ENCODE results near the gene RABGAP1.

RABGAP1 gene

DNA sequence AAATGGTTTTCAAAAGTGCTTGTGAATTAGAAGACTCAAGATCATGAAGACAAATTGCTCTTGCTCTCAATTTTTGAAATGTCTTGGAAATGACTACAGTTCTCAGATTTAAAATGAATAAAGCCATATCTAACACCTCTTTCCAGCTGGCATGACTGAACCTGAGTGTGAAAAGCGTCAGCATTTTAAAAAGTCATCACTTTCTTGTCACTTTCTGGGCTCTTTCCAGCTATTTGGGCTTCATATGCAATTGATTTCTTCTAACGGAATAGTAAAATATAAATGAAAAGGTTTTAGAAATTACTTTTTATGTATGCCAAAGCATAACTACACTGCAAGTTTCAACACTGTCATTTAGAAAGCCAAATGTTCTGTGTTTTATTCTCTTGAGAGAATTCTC lies 95.0 kb downstream of the RABGAP1 start:
- no peaks in the 10 kb centered on the region for H3K9me3 ChIP-seq (ENCODE audit: insufficient read depth, low read depth, low read length)
- H3K27ac ChIP-seq (ENCODE audit: low read depth, low read length): no peak overlapping the region
- no peaks in the 10 kb centered on the region for H3K27me3 ChIP-seq (ENCODE audit: insufficient read depth, low read length)
- H3K9ac ChIP-seq (ENCODE audit: low read depth, low read length): no peak overlapping the region
- 98% methylated on average over 2 of the region's 2 CpGs for WGBS
- H3K4me3 ChIP-seq (ENCODE audit: low read length): no peak overlapping the region
- H3K4me1 ChIP-seq (ENCODE audit: insufficient read depth, low read length): peaks cover 8% of the 10 kb centered on the region; the same call in 1 of the 2 replicates
- peaks cover 29% of the 10 kb centered on the region for H3K36me3 ChIP-seq (ENCODE audit: insufficient read depth, low read length)

DNA sequence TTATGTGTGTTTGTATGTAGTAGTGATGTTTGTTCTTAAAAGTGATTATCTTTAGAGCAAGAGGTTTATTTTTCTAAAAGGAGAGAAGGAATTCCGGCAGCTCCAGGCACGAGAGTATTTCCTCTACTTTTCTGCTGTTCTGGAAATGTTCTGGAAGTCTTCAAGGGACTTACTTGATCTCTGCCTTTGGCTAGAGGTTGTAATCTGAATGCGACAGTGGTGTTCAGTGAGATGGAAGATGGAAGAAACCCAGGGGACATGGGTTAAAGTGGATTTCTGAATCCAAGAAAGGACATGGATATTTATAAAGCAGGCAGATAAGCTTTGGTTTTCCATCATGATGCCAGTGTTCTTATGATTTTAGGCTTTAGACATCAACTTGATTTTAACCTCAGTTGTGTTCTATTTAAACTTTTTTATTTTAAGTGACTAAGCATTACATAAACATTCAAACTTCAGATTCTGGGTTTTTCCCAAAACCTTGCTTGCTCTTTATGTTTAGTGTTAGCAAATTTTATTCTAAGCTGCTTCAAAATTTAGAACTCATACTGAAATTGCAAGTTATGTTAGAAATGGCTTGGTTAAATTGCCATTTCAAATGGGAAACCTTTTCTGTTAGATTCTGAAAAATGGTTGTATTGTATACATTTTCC lies 96.2 kb downstream of the RABGAP1 start:
- Histone ChIP-seq H3K9ac (ENCODE audit: low read depth, low read length) (no peak overlapping the region), H3K9me3 (ENCODE audit: insufficient read depth, low read depth, low read length) (no peaks in the 10 kb centered on the region), H3K27me3 (ENCODE audit: insufficient read depth, low read length) (no peaks in the 10 kb centered on the region), H3K27ac (ENCODE audit: low read depth, low read length) (no peak overlapping the region), H3K4me3 (ENCODE audit: low read length) (no peak overlapping the region), H3K4me1 (ENCODE audit: insufficient read depth, low read length) (peaks cover 8% of the 10 kb centered on the region; the same call in 1 of the 2 replicates), H3K36me3 (ENCODE audit: insufficient read depth, low read length) (peaks cover 34% of the 10 kb centered on the region)
- WGBS: 92% methylated on average over 3 of the region's 3 CpGs

DNA sequence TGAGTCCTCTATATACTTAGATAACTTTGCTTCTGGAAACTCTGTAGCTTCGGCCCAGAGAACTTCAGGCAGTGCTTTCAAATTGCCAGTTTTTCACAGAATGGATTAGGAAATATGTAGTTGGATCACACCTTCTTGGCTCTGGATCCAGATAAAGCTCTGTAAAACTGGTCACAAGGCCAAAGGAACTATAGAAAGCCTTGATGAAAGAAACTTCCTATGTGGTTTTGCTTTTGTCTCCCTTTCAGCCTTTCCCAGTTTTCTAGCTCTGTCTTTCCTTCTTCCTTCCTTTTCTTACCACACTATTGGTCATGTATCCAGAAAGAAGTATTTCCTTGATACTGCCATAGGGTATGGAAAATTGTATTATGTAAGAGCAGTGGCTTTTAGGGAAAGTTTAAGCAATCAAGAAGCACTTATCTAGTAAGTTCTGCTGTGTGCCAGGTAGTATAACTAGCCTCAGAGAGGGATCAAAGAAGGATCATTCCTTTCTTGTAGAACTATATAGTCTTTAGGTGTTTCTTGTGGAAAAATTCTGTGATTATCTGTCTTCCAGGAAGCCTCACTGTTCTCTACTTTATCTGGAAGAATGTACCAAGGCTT lies 98.9 kb downstream of the RABGAP1 start:
- no peaks in the 10 kb centered on the region for H3K4me1 ChIP-seq (ENCODE audit: insufficient read depth, low read length)

DNA sequence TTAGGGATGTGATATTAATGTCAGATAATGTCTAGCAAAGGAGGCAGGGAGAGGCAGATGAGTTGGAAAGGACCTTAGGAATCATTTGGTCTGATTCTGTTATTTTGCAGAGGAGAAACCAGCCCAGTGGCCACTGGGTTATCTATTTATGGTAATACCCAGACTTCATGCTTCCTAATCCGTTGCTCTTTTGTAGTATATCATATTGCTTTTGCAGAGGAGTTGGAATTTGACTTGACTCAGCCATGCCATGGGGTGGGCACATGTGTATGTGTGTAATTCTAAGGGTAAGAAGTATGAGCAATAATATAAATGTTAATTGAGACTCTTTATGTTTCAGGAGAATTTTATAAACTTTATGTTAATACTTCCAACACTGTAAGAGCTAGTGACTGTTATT lies 100.0 kb downstream of the RABGAP1 start:
- H3K36me3 ChIP-seq (ENCODE audit: insufficient read depth, low read length): peaks cover 19% of the 10 kb centered on the region
- no peak overlapping the region for H3K4me3 ChIP-seq (ENCODE audit: low read length)
- H3K27ac ChIP-seq (ENCODE audit: low read depth, low read length): no peak overlapping the region
- 95% methylated on average over 1 of the region's 1 CpG for WGBS
- no peaks in the 10 kb centered on the region for H3K9me3 ChIP-seq (ENCODE audit: insufficient read depth, low read depth, low read length)
- no peak overlapping the region for H3K9ac ChIP-seq (ENCODE audit: low read depth, low read length)
- no peaks in the 10 kb centered on the region for H3K27me3 ChIP-seq (ENCODE audit: insufficient read depth, low read length)
- no peaks in the 10 kb centered on the region for H3K4me1 ChIP-seq (ENCODE audit: insufficient read depth, low read length)

More for the DNA sequence above, 98.9 kb downstream of the RABGAP1 start:
- H3K9ac ChIP-seq (ENCODE audit: low read depth, low read length): no peak overlapping the region
- H3K4me3 ChIP-seq (ENCODE audit: low read length): no peak overlapping the region
- WGBS: 94% methylated on average over 1 of the region's 1 CpG
- H3K36me3 ChIP-seq (ENCODE audit: insufficient read depth, low read length): peaks cover 29% of the 10 kb centered on the region
- H3K27me3 ChIP-seq (ENCODE audit: insufficient read depth, low read length): no peaks in the 10 kb centered on the region
- no peak overlapping the region for H3K27ac ChIP-seq (ENCODE audit: low read depth, low read length)
- no peaks in the 10 kb centered on the region for H3K9me3 ChIP-seq (ENCODE audit: insufficient read depth, low read depth, low read length)

DNA sequence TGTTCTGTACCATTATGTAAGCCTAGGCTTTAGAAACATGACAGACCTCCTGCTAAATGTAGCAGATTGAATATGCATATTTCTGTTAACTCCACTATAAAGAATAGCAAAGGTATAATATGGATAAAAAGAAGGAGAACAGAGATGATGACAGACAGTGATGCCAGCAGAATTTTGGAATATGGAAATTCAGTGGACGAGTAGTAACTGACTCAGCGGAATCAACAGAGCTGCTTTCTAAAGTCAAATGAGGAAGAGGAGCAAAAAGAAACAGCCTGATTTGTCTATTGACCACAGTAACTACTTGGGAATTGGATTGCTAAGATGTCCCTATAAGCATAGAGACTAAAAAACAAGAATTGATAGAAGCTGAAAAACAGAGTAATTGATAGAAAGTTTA lies 100.7 kb downstream of the RABGAP1 start:
- H3K27ac ChIP-seq (ENCODE audit: low read depth, low read length): no peak overlapping the region
- H3K4me3 ChIP-seq (ENCODE audit: low read length): no peak overlapping the region
- peaks cover 19% of the 10 kb centered on the region for H3K36me3 ChIP-seq (ENCODE audit: insufficient read depth, low read length)
- H3K9ac ChIP-seq (ENCODE audit: low read depth, low read length): no peak overlapping the region
- WGBS: 93% methylated on average over 2 of the region's 2 CpGs
- no peaks in the 10 kb centered on the region for H3K9me3 ChIP-seq (ENCODE audit: insufficient read depth, low read depth, low read length)
- H3K27me3 ChIP-seq (ENCODE audit: insufficient read depth, low read length): no peaks in the 10 kb centered on the region
- no peaks in the 10 kb centered on the region for H3K4me1 ChIP-seq (ENCODE audit: insufficient read depth, low read length)

DNA sequence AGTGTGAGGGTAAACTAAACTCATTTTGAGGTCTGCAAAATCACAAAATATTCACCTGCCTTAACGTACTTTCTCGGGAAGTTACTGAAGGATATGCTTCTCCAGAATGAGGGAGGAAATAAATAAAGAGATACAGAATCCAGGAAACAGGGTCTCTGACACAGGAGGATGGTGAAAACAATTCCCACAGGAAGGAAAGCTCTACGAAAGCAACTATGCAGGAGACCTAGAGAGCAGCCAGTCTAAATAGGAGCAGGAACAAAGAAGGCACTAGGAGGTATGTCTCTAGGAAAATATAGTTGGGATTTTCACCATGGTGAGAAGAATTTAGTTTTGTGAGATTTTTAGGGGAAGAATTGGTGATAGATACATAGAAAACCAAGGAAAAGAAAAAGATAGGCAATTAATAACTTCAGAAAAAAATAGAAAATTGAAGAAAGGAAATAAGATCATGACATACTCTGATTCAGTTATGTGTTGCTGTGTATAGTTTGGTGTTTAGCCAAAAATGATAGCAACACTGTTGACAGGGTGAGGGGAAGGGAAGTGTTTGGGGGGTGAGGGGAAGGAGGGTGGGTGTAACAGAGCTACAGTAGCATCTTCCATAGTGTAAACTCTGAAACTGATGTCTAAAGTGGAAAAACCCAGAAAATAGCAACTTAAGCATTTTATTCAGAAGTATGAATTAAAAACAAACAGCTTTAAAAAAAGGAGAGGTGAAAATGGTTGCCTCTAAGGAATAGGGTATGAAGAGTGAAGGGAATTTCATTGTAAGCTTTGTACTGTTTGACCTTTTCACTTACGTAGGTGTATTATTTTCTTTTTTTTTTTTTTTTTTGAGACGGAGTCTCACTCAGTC lies 102.5 kb downstream of the RABGAP1 start:
- no peak overlapping the region for H3K9ac ChIP-seq (ENCODE audit: low read depth, low read length)
- peaks cover 16% of the 10 kb centered on the region for H3K36me3 ChIP-seq (ENCODE audit: insufficient read depth, low read length)
- no peaks in the 10 kb centered on the region for H3K9me3 ChIP-seq (ENCODE audit: insufficient read depth, low read depth, low read length)
- H3K27me3 ChIP-seq (ENCODE audit: insufficient read depth, low read length): no peaks in the 10 kb centered on the region
- WGBS: 94% methylated on average over 5 of the region's 5 CpGs
- H3K4me3 ChIP-seq (ENCODE audit: low read length): no peak overlapping the region
- no peaks in the 10 kb centered on the region for H3K4me1 ChIP-seq (ENCODE audit: insufficient read depth, low read length)
- no peak overlapping the region for H3K27ac ChIP-seq (ENCODE audit: low read depth, low read length)

DNA sequence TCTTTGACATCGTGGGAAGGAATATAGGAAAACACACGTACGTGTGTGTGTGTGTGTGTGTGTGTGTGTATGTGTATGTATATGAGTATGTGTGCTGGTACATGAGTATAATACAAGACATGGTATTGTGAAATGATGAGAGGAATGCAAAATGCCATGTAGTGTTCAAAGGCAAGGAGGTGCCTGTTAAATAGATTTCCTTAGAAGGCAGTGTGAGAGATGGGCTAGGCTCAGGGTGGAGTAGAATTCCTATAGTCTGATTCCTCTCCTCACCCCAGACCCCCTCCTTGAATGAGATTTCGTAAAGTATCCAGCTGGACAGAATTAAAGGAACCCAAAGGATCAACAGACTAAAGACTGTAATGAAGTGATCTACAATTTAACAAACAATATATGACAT lies 103.8 kb downstream of the RABGAP1 start:
- H3K9me3 ChIP-seq (ENCODE audit: insufficient read depth, low read depth, low read length): no peaks in the 10 kb centered on the region
- H3K4me1 ChIP-seq (ENCODE audit: insufficient read depth, low read length): no peaks in the 10 kb centered on the region
- peaks cover 22% of the 10 kb centered on the region for H3K36me3 ChIP-seq (ENCODE audit: insufficient read depth, low read length)
- H3K4me3 ChIP-seq (ENCODE audit: low read length): no peak overlapping the region
- H3K27me3 ChIP-seq (ENCODE audit: insufficient read depth, low read length): no peaks in the 10 kb centered on the region
- 93% methylated on average over 3 of the region's 4 CpGs for WGBS
- H3K9ac ChIP-seq (ENCODE audit: low read depth, low read length): no peak overlapping the region
- no peak overlapping the region for H3K27ac ChIP-seq (ENCODE audit: low read depth, low read length)

DNA sequence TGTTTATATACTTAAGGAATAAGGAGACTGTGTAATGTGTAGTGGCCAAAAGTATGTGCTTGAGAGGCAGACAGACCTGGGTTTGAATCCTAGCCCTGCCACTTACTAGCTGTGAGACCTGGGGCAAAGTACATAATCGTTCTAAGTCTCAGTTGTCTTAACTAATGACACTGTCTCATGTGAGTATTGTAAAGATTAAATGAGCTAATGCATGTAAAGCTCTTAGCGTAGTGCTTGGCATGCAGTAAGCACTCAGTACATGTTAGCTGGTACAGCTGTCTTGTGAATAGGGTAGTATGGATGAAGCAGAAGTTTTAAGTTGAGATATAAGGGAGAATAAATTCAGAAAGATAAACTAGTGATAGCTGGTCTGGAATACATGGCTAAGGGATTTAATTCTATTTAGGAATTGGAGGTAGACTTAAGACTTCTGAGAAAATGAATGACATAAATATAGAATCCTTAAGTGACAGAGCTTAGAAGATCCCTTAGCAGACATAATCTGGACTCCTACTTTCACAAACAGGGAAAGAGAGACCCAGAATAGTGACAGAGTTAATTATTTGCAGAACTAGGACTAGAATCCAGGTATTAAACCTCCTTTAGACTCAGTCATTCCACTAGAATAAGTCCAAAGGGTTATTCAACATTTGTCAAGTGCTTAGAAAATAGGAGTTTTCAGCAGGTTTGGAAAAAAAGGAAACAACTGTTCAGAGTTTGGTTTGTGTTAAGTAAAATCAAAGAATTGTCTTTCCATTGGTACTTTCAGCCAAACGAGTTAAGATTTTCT lies 105.8 kb downstream of the RABGAP1 start:
- 97% methylated on average over 3 of the region's 3 CpGs for WGBS
- no peaks in the 10 kb centered on the region for H3K4me1 ChIP-seq (ENCODE audit: insufficient read depth, low read length)

DNA sequence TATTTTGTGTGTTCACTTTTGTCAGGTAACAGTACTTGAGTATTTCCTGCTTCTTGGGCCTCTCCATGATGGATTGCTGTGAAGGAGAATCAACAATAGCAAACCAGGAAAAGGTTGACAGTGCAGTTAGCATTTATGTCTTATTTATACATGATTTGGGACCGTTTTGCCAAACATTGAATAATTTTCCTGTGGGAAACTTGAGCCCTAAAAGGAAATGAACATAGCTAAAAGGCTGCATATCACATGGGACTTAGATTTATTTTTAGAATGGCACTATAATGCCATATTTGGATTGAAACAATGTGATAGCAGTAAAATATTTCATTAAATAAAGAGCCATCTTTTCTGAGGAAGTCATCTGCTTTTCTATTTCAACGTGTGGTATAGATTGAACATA lies 107.9 kb downstream of the RABGAP1 start:
- peaks cover 18% of the 10 kb centered on the region for H3K36me3 ChIP-seq (ENCODE audit: insufficient read depth, low read length)
- H3K9me3 ChIP-seq (ENCODE audit: insufficient read depth, low read depth, low read length): no peaks in the 10 kb centered on the region
- H3K9ac ChIP-seq (ENCODE audit: low read depth, low read length): no peak overlapping the region
- H3K4me1 ChIP-seq (ENCODE audit: insufficient read depth, low read length): peaks cover 10% of the 10 kb centered on the region
- H3K4me3 ChIP-seq (ENCODE audit: low read length): no peak overlapping the region
- no peaks in the 10 kb centered on the region for H3K27me3 ChIP-seq (ENCODE audit: insufficient read depth, low read length)
- no peak overlapping the region for H3K27ac ChIP-seq (ENCODE audit: low read depth, low read length)
- WGBS: 100% methylated on average over 1 of the region's 2 CpGs

More for the DNA sequence above, 105.8 kb downstream of the RABGAP1 start:
- no peak overlapping the region for H3K9ac ChIP-seq (ENCODE audit: low read depth, low read length)
- H3K27me3 ChIP-seq (ENCODE audit: insufficient read depth, low read length): no peaks in the 10 kb centered on the region
- no peak overlapping the region for H3K27ac ChIP-seq (ENCODE audit: low read depth, low read length)
- H3K4me3 ChIP-seq (ENCODE audit: low read length): no peak overlapping the region
- peaks cover 26% of the 10 kb centered on the region for H3K36me3 ChIP-seq (ENCODE audit: insufficient read depth, low read length)
- no peaks in the 10 kb centered on the region for H3K9me3 ChIP-seq (ENCODE audit: insufficient read depth, low read depth, low read length)

DNA sequence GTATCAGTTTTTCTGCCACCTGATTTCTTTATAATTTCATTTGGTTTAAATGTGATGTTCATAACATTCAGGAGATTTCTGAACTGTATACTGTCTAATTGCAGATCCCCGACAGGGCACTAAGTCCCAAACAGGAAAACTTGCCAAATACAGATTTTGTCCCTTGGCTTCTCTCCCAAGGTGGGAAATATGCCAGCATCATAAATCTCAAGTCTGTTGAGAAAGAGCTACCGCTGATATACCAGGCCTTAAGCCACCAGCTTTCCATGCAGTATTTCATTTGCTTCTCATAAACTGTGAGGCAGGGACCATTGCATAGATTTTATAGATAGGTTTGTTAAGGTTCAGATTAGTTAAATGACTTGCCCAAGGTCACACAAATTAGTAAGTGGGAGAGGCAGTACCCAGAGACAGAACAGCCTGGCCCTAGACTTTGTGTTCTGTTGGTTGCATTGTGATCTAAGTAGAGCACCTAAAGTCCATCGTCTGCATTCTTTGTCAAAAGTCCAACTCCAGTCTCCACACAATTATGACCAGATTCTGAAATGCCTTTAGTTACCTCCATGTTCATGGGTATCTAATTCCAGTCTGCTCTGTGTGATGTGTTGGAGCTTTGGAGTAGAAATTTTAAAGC lies 108.9 kb downstream of the RABGAP1 start:
- H3K36me3 ChIP-seq (ENCODE audit: insufficient read depth, low read length): peaks cover 26% of the 10 kb centered on the region
- H3K27ac ChIP-seq (ENCODE audit: low read depth, low read length): no peak overlapping the region

More for the DNA sequence above, 108.9 kb downstream of the RABGAP1 start:
- WGBS: 96% methylated on average over 3 of the region's 3 CpGs
- Histone ChIP-seq H3K4me3 (ENCODE audit: low read length) (no peak overlapping the region), H3K9ac (ENCODE audit: low read depth, low read length) (no peak overlapping the region), H3K9me3 (ENCODE audit: insufficient read depth, low read depth, low read length) (no peaks in the 10 kb centered on the region), H3K27me3 (ENCODE audit: insufficient read depth, low read length) (no peaks in the 10 kb centered on the region), H3K4me1 (ENCODE audit: insufficient read depth, low read length) (peaks cover 12% of the 10 kb centered on the region)
